HL-60/S4 (cell line): ENCODE results near the gene SKIL.

Source experiments
- in situ Hi-C: fragments of 300-500 bp; cut with MboI; formaldehyde crosslinking; loops from 2 replicates; pipeline ENCODE4 v1.14.3; 2022; ENCODE audit warnings: low sequenced_read_pairs

Gene SKIL

DNA sequence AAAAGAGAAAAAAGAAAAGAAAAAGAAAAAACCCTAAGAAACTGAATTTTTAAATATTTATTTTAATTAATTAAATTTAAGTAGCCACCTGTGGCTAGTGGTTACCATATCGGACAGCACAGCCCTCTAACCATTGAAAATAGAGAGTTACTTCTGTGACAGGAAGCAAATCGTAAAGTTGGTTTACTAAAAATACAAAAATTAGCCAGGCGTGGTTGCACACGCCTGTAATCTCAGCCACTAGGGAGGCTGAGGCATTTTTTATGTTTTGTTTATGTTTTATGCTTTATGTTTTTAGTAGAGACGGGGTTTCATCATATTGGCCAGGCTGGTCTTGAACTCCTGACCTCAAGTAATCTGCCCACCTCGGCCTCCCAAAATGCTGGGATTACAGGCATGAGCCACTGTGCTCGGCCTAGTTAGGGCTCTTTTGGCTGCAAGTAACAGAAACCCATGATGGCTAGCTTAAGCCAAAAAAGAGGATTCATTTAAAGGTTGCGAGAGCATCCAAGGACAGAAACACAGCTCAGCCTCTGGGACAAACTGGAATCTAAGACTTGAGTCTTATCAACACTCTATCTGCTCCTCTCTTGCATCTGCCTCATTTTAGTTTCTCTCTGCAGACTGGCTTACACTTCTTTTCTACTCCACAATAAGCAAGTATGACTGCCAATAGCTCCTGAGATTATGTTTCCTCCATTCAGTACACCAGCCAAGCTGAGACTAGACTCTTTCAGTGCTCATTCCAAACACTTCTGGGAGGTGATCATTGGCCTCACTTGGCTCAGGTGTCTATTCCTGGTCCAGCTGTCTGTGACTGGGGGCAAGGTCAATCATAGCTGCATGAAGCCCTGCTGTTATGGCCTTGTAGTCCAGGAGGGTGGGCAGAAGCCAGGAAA lies 6.8 kb upstream of the SKIL start:
- in situ Hi-C loops = no loop called here

GRCh38 chr3:170352936-170353335 lies 4.6 kb upstream of the SKIL start:
- in situ Hi-C loops = no loop called here

DNA sequence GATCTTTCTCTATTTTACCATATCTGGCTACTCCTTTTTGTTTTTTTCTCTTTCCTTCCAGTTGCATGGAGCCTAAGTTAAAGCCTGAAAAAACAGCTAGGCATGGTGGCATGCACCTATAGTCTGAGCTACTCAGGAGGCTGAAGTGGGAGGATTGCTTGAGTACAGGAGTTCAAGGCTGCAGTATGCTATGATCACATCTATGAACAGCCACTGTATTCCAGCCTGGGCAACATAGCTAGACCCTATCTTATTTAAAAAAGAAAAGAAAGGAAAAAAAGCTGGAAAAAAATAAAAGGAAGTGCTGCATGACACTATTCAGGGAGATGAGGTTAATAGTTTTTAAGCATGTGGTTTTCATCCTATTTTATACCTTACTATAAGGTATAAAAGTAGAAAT lies 4.0 kb upstream of the SKIL start:
- in situ Hi-C loops = no loop called here

GRCh38 chr3:170354760-170355159 lies 2.8 kb upstream of the SKIL start:
- in situ Hi-C loops = no loop called here

GRCh38 chr3:170355738-170356595 lies 1.5 kb upstream of the SKIL start:
- in situ Hi-C loops = no loop called here

DNA sequence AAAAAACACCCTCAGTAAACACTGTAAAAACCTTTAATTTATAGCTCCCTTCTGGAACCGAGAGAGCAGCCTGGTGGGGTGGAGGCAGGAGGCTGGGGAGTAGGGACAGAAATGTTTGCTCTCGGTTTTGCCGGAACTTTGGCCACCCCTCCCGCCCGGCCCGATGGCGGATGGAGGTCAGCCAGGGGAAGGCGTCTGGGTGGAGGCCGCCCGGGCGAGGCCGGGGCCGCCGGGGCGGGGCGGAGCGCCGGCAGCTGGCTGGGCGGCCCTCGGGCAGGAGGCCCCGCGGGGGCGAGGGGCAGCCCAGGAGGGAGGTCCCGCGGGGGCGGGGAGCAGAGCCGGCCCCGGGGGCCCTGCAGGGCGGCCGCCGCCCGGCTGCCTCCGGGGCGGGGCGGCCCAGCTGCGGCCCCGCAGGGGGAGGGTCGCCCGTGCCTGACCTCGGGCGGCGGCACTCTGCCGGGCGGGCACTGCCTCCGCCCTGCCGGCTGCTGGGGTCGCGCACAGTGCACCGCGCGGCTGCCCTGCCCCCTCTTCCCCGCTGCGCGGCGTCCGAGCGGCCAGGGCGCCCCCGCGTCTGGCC lies 829 bp upstream of the SKIL start:
- in situ Hi-C loops = no loop called here

DNA sequence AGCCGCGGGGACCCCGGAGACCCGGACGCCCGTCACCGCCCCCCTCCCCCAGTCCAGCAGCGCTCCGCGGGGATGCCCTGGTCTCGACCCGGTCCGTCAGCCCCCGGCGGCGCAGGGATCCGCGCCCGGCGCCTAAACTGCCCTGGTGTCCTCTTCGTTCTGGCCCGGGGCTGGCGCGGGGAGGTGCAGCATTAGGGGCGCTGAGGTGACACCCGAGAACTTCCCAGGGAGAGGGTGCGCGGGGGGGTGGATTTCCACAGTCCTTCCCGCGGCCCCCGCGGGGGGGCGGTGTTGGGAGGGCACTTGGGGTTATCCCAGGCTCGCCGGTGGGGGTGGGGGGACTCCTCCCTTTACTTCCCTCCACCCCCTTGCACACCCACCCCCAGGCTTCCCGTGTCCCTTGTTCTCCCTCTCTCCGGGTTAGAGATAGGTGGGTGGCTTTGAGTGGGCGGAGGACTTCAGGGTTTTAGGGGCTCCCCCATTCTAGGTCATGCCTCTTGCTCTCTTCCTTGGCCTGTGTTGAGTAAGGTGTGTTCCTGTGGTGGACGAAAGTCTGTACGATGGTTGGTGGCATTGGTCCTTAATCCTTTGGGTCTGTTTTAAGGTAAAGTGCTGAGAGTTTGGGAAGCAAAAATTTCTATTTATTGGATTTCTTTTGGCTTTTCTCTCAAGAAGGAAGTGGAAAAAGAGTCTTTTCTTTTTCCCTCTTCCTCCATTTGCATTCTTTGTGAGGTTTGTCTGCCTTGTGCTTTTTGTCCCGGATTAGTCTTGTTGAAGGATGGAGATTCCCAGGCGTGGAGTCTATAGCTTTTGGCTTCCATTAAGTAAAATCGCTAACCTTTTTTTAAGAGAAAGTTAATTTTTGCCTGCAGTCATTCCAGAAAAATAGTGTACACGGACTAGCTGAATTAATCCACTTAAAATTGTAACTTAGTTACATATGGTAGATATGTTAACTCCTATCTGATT lies 811 bp downstream of the SKIL start:
- in situ Hi-C loops = no loop called here

DNA sequence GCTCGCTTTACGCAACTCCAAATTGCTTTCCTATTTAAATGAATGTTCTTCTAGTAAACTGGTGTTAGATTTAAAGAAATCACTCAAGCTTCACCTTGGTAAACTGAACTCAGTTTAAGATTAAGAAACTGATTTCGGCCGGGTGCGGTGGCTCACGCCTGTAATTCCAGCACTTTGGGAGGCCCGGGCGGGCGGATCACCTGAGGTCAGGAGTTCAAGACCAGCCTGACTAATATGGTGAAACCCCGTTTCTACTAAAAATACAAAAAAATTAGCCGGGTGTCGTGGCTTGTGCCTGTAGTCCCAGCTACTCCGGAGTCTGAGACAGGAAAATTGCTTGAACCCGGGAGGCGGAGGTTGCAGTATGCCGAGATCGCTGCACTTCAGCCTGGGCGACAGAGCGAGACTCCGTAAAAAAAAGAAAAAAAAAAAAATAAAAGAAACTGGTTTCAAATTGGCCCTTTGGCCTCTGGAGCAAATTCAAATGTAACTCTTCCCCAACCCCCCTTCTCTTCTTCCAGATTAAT lies 1.7 kb downstream of the SKIL start:
- in situ Hi-C loops = no loop called here

GRCh38 chr3:170360466-170360865 lies 3.0 kb downstream of the SKIL start:
- in situ Hi-C loops = loop anchor here (10.0 kb wide), 1 partner anchor 176 kb away; the partner anchor contains the start of gene PHC3

GRCh38 chr3:170360916-170361315 lies 3.4 kb downstream of the SKIL start:
- in situ Hi-C loops = loop anchor here (10.0 kb wide), 1 partner anchor 176 kb away; the partner anchor contains the start of gene PHC3

DNA sequence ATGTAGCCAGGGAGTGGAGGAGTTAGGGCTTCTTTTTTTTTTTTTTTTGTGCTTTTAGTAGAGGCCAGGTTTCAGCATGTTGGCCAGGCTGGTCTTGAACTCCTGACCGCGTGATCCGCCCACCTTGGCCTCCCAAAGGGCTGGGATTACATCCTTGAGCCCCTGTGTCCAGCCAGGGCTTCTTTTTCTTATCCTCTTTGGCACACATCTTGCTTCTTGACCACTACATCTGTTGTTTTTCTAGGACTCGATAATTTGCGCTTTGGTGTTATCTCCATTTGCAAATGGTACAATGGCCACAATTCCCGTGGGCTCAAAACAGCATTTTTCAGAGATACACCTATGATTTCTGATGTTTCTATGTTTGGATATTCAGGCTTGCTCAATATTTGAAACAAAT lies 4.2 kb downstream of the SKIL start:
- in situ Hi-C loops = loop anchor here (10.0 kb wide), 1 partner anchor 177 kb away; the partner anchor contains the start of gene PHC3

DNA sequence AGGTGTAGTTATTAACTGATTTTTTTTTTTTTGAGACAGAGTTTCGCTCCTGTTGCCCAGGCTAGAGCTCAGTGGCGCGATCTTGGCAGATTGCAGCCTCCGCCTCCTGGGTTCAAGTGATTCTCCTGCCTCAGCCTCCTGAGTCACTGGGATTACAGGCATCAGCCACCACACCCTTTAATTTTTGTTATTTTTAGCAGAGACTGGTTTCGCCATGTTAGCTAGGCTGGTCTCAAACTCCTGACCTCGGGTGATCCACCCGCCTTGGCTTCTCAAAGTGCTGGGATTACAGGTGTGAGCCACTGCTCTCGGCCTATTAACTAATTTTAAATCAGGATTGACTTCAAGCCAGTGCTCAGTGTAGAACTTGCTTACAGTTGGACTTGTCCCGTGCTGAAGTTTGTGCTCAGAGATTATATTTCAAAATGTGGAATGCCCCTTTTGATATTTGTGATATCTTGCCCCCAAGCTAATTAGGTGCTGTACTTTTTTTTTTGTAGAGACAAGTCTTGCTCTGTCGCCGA lies 6.0 kb downstream of the SKIL start:
- in situ Hi-C loops = loop anchor here (10.0 kb wide), 1 partner anchor 179 kb away; the partner anchor contains the start of gene PHC3

DNA sequence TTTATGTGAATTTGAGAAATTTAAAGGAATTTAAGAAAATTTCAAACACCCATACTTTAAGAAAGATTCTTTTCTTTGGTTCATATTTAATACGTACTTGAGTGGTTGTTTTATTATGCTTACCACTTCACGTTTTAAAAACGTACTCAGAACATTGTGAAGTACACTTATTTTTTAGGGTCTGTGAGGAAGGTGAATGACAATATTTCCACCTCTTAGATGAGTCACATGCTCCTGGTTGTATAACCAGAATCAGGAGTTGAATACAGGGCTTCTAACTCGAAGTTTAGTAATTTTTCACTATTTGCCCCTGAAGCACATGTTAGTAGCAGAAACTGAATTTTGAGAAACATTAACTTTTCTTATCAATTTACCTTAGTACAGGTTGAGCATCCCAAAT lies 7.5 kb downstream of the SKIL start:
- in situ Hi-C loops = loop anchor here (10.0 kb wide), 1 partner anchor 180 kb away; the partner anchor contains the start of gene PHC3

- in situ Hi-C loops = loop anchor here (10.0 kb wide), 1 partner anchor 183 kb away; the partner anchor contains the start of gene PHC3
Observed at GRCh38 chr3:170367797-170368196, 10.3 kb downstream of the SKIL start.

DNA sequence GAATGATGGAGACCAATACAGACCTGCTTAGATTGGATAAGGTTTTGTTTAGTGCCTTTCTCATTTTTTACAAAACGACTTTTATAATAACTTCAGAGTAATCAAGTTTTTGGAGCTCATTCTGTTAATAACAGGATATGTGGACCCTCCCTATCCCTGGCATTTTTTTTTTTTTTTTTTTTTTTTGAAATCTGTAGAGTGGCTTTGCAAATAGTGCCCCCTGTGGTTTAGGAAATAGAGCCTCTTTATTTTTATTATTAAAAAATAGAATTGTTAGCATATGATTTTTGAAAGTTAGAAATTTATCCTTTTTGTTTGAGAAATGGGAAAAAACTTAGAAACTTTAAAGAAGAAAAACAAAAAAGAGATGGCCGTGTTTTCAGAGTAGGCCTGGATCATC lies 11.4 kb downstream of the SKIL start:
- in situ Hi-C loops = loop anchor here (10.0 kb wide), 1 partner anchor 184 kb away; the partner anchor contains the start of gene PHC3

DNA sequence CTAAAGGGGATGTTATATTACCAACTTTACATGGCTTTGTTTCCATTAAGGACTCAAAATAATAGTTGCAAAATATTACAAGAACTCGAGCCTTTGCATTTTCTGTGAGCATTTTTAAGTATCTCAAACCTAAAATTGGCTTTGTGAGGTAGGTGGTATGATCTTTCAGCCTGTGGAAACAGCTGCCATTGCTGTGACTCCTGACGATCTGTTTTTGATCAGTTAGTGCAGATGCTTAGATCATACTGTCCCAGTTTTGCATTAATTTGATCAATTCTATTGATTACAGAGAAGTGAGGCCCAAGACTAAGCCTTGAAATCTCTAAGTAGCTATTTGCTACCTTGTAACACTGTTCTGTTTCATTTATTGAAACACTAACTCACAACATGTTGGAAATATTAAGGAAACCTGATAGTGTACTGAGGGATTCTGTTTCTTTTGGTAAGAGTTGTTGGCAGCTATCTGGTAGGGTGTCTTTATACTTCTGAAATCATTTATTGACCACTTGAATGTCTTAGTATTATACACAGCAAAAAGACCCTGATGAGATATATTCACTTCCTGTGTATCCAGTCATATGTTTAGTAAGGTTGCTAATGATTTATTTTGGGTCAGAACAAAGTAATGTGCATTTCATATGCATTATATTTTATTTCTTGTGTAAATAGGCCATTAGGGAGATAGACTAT lies 14.8 kb downstream of the SKIL start:
- in situ Hi-C loops = no loop called here

- in situ Hi-C loops = no loop called here
Observed at GRCh38 chr3:170383567-170383966, 26.1 kb downstream of the SKIL start.

DNA sequence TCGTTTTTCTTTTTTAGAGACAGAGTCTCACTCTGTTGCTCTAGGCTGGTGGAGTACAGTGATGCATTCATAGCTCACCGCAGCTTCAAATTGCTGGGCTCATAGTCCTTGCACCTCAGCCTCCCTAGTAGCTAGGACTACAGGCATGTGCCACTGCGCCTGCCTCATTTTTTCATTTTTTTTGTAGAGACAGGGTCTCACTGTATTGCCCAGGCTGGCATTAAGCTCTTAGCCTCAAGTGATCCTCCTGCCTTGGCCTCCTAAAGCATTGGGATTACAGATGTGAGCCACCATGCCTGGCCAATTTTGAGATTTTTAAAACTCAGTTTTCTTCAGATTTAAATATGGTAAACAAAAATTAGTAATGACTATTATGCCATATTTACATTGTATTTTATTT lies 29.0 kb downstream of the SKIL start:
- in situ Hi-C loops = no loop called here

- in situ Hi-C loops = no loop called here
Observed at GRCh38 chr3:170387950-170388349, 30.4 kb downstream of the SKIL start.
